DMS 273 treated with DMSO at 0.1 percent for 48 hours (cell line): Measurements from ENCODE around the gene ZNF92.
"Not testable (repeated sequence)": the region's sequence is repeated elsewhere in the genome, so short reads cannot be mapped to it uniquely, and the experiment has no call there.

Experiments used
- DNase-seq: peaks from one replicate; lab custom pipeline; 2025; lab: John Stamatoyannopoulos, UW

Gene ZNF92

DNA sequence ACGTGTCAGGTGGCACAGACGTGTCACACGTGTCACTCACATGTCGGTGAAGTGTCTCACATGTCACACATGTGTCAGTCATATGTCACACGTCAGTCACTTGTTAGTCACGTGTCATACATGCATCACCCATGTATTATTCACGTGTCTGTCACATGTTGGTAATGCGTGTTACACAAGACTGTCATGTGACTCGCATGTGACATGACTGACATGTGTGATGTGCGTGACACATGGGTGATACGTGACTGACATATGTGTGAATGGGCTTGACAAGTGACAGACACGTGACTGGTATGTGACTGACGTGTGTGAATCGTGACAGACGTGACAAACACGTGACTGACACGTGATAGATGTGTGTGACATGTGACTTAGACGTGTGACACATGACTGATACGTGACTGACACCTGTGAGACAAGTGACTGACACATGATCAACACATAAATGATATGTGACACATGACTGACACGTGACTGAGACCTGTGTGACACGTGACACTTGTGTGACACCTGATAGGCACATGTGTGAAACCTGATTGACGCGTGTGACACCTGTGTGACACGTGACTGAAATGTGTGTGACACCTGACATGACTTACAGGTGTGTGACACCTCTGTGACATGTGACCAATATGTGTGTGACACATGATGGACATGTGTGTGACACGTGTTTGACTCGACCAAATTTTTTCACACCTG is 56.1 kb downstream of the ZNF92 start:
- DNase-seq = no peak

GRCh38 chr7:65430344-65431186 is 56.9 kb downstream of the ZNF92 start:
- no peak for DNase-seq

- DNase-seq = no peak
Observed at GRCh38 chr7:65434307-65434706, 60.7 kb downstream of the ZNF92 start.

DNA sequence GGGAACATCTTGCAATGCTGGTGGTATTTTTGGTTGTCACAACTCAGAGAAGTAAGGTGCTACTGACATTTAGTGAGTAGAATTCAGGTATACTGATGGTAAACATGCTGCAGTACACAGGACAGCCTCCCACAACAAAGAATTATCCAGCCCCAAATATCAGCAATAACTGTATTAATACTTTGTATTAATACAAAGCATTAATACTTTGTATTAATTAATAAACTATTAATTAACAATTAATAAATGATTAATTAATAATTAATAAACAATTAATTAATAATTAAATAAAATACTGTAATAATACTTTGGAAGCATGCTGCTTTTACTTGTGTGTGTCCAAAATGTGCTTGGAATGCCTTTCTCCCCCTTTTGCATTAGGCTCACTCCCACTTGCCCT is 62.5 kb downstream of the ZNF92 start:
- no peak for DNase-seq

- no peak for DNase-seq
Observed at GRCh38 chr7:65438598-65438997, 64.9 kb downstream of the ZNF92 start.

DNA sequence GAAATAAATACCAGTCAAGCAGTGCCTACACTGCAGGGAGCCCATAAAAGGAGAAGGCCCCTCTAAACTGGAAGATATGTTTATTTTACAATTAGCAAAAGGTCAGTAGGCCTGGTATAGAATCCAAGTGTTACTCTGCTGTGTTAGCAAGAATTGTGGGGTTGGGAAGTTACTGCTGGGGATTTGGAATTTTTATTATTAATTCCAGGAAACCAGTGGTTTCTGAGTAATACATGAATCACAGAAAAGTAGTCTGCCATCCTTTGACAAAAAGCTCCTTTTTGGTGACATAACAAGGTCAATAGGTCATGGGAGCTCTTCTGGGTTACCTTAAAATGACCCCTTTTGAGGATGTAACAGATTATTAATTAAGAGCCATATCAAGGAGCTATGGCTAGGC is 67.4 kb downstream of the ZNF92 start:
- no peak for DNase-seq

DNA sequence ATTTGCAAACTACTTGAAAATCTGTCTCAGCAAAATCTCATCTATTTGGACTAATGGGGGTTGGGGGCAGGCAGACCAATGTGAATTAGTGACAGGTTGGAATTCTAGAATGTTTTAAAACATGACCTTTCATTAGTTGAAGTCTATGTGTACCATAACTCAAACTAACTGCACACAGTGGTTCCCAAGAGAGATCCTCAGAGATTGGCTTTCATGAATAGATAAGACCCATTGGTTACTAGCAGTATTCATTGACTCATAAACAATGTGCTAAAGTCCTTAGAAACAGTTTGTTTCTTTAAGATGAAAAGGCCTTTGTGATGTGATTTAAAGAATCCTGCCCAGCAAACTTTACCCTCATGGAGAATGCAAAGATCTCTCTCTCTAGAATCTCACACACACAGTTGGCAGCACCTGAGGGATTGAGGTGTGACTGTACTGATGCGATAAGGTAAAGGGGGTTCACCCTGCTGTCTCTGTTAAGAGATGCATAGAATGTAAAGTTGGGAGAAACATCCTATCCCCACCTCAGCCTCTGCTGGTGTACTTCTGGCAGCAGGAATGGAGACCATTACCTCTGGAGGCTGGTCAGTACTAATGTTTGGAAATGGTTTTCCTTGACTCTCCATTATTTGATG is 70.7 kb downstream of the ZNF92 start:
- no peak for DNase-seq

GRCh38 chr7:65444899-65445823 is 71.5 kb downstream of the ZNF92 start:
- no peak for DNase-seq

DNA sequence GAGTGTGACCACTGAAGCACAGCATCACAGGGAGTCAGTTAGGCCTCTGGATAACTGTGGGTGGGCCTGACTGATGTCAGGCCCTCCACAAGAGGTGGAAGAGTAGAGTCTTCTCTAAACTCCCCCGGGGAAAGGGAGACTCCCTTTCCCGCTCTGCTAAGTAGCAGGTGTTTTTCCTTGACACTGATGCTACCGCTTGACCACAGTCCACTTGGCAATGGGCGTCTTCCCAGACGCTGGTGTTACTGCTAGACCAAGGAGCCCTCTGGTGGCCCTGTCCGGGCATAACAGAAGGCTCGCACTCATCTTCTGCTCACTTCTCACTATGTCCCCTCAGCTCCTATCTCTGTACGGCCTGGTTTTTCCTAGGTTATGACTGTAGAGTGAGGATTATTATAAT is 73.4 kb downstream of the ZNF92 start:
- not testable (repeated sequence) for DNase-seq

DNA sequence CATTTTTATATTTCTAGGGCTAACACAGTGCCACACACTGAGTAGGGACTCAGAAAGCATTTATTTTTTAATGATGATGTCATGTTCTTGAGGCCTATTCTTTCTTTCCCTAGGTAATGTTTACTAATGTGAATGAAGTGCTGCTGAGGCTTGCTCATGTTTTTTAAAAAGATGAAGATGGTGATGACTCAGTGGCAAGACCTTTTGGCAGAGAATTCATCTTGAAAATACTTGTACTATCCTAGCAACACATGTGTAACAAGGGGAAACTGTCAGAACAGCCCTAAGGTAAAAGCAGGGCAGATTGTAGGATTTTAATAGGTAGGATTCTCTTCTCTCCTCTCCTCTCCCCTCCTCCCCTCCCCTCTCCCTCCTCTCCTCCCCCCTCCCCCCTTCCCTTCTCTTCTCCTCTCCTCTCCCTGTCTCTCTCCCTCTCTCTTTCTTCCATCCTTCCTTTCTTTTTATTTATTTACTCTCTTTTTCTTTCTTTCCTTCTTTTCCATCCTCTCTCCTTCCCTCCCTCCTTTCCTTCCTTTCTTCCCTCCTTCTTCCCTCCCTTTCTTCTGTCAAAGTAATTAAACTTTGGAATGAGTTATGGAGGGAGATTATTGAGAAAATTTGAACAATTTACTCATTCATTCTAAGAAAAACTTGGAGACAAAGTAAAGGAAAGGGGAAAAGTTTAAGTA is 75.3 kb downstream of the ZNF92 start:
- DNase-seq = no peak

DNA sequence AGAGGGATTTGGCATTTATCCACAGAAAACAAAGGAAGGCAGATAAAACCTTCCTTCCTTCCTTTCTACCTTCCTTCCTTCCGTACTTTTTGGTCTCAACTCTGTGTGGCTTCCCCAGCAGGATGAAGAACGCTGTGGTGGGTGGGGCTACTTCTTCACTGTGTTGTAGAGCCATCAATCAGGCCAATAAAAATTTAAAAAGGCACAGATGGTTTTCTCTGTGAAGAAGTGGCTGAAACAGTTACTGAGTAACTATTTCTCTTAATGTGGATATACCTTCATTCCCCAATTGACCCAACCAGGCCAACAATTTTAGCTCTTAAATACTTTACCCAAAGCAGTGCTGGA is 75.8 kb downstream of the ZNF92 start:
- no peak for DNase-seq
